HG03025 (cell line): ENCODE measurements around the gene LEMD3.

ENCODE experiments used
- ATAC-seq: cut with Tn5 transposase; IDR thresholded peaks from one replicate; pipeline ENCODE4 v1.9.1; 2021; ENCODE audit warnings: mild to moderate bottlenecking, moderate library complexity; ENCODE audit not compliant: unreplicated experiment, low FRiP score

LEMD3 gene

DNA sequence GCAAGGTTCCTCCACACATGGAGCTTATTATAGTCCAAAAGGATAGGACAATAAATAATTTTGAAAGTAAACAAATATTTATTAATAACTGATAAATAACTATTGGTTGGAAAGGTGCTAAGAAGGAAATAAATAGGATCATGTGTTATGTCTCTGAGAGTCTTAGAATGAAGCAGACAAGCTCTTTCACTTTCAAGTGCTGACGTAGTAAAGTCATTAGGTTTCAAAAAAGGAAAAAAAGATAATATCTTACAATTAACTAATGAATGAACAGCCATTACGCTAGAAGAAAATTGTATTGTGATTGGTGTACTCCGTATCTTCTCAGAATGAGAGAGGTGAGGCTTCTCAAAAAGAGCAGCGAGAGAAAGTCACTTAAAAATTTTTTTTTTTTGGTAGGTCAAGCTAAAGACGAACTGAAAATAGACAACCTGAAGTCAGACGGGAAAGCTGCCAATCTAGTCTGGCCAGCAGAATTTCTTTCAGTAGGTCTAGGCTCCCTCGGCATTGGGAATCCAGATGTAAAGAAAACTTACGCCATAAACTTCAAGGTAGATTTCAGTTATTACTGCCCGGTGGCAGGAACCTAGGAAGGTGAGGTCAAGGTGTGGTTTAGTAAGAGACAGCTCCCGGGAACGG lies 583 bp upstream of the LEMD3 start:
- ATAC-seq, result peak; percentile 3

DNA sequence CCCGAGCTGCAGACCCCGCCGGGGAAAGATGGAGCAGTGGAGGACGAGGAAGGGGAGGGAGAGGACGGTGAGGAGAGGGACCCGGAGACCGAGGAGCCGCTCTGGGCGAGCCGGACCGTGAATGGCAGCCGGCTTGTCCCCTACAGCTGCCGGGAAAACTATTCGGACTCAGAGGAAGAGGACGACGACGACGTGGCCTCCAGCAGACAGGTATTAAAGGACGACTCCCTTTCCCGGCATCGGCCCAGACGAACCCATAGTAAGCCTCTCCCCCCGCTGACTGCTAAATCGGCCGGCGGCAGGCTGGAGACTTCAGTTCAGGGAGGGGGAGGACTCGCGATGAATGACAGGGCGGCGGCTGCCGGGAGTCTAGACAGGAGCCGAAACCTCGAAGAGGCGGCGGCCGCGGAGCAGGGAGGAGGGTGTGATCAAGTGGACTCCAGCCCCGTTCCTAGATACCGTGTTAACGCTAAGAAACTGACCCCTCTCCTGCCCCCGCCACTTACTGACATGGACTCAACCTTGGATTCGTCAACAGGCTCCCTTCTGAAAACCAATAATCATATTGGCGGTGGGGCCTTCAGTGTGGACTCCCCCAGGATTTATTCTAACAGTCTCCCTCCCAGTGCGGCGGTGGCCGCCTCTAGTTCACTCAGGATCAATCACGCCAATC lies 962 bp downstream of the LEMD3 start:
- ATAC-seq, result peak; percentile 60

DNA sequence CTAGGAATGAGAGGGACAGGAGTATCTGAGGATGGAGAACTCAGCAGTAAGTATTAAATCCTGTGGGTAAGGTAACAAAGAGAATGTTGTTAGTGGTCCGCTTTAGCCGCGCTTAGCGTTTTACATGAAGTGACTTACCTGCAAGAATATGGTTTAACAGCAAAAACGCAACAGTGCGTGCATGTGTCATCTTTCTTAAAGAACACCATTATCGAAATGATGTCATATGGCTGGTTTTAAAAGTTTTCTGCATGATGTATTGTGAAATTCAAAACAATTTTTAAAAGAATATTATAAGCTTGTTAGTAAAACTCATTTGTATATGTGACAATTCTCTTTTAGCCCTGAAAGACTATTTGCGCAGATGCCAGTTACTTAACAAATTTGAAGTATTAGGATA lies 1.7 kb downstream of the LEMD3 start:
- no peak for ATAC-seq

DNA sequence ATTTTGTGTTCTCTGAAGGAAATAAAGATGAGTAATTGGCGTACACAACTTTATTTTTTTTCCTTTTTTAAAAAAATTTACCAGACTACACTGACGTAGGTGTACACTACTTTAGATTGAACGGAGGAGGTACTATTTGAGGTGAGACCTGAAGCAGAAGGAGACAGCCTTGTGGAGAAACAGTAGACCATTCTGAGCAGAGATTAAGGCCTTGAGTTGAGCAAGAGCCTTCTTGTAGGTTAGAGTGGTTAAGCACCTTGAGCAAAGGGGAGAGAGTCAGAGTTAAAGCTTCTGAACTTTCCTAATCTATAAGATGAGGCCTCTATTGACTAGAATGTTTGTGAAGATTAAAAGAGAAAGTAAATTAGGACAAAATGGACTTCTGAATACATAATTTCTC lies 2.5 kb downstream of the LEMD3 start:
- no peak for ATAC-seq

DNA sequence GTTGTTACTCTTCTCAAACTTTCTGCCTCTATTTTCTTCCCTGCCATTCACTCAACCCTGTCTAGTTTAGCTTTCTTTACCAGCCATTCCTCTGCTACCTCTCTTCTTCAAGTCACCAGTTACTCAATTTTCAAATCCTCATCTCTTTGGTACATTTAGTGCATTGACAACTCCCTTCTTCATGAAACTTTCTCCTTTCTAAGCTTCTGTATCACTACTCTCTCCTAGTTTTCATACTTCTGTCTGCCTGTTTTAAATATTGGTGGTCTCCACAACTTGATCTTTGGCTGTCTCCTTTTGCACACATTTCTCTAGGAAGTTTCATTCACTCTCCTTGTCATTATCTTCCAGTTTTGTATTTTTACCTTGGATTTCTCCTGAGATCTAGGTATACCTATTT lies 6.0 kb downstream of the LEMD3 start:
- no peak for ATAC-seq

DNA sequence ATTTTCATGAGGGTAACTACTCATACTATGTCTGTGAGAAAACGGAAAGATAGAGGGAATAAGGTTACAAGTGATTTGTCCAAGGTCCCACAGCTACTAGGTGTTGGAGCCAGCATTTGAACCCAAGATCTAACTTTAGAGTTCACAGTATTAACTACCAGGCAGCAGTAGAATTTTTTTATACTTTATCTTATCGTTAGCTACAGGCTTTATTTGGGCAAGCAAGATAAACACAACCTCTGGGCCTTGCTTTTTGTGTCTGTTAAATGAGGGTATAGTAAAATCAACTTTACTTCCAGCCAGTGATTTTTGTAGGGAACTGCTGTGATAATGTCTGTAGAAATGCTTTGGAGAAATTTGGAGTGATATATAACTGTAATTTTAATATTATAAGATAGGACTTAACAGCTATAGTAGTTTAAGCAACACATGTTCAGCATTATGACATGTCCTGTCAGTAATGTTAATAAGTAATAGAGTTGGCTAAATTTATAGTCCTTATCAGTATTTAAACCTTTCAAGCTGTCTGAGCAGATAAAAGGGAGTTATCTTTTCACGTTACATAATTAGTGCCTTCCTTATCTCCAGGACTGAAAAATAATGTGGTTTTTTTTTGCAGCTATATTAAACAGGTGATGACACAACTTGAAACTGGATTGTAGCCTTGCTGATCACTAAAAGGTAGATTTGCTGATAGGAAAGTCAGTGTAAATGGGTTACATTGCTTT lies 12.8 kb downstream of the LEMD3 start:
- ATAC-seq, result no peak

DNA sequence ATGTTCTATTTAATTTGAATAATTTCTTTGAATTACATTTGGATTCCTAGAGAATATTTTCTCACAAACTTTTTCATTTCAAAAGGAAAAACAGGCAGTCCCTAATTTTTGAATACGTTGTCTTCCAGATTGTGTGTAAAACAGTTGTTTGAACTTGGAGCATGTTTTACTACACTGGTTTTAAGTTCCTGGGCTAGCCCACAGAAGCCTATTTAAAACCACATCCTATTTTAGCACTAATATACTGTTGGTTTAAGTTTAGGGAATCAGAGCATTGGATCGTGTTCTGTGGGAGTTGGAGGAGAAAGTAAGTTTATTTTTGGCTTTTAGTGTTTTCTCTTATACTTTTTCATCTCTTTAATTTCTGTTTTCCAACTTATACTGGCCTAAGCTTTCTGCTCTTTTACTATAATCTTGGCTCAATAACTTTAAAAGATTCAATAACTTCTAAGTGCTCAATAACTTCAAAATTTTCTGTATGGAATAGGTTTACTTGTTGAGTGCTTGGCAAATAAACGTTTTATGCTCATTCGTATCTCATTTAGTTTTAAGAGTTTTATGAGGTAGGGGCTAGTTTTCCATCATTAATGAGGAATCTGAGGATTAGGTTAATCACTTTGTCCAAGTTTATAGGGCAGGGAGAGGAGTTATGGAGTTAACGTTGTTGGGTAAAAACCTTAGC lies 14.9 kb downstream of the LEMD3 start:
- no peak for ATAC-seq

DNA sequence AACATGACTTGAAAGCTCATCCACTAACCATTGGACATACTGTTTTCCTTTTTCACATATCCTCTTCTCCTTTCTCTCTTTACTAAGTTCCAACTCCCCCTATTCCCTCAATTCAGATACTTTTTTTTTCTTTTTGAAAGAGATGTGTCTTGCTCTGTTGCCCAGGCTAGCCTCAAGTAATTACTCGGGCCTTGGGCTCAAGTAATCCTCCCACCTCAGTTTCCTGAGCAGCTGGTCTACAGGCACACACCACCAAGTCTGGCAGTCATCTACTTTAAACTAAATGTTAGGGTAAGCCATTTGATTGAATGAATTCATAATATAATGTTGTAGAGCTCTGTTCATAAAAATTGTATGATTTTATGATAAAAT lies 15.5 kb downstream of the LEMD3 start:
- ATAC-seq, result no peak

DNA sequence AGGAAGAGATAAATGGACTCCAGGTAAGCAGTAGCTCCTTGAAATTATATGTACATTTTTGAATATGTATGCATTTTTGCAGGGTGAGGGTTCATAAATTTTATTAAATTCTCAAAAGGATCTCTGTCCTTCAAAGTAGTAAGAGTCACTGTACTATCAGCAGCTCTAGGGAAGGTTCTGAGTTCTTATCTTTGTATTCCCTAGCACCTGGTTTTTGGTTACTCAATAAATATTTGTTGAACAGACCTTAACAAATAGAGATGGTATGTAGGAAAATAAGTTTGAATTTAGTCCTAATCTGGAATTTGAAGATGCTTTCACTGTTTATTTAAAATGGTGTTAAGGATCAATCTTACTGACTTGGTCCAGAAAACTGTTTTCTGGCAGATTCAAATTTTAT lies 18.3 kb downstream of the LEMD3 start:
- ATAC-seq, result no peak

DNA sequence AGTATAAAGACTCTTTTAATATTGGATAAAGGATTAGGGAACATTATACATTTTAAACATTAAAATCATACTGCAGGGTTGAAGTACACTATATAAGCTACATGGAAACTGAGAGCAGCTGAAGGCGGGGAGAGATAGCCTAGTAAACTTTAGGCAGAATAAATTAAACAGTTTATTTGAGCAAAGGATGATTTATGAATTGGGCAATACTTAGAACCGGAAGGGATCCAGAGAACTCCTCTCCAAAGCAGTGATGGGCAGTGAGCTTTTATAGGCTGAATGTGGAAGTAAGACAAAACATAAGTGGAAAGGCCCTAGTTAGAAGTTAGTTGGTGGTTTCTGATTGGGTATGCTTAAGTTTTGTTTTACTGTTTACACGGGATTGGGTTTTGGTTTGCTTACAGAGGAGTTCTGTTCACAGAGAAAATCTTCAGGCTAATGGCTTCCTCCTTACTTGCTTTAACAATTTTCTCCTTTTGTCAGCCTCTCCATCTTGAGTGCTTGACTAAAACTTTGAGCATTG lies 18.9 kb downstream of the LEMD3 start:
- peak; percentile 55 for ATAC-seq

DNA sequence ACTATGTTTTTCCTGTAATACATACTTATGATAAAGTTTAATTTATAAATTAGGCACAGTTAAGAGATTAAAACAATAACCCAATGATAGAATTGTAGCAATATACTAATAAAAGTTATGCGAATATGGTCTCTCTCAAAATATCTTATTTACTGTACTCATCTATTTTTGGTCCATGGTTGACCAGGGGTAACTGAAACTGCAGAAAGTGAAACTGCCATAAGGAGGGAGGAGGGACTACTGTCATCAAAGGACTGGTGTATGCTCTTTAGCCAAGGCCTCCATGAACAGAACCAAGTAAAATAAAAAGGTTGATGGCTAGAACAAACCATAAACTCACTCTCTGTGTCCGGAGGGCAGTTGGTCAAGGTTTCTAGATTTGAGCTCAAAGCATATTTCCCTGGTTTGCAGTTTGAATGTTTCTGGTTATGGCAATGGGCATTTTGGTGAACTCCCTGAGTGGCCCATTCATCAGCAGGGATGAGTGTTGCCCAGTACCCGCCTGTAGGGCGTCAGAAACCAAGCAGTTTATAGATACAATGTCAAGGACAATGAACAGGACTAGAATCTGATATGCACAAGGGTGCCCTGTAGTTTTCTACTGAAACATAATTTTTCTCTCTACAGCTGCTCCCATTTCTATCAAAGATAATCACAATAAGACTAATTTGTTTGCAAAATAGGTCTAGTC lies 19.8 kb downstream of the LEMD3 start:
- ATAC-seq, result peak; percentile 95

DNA sequence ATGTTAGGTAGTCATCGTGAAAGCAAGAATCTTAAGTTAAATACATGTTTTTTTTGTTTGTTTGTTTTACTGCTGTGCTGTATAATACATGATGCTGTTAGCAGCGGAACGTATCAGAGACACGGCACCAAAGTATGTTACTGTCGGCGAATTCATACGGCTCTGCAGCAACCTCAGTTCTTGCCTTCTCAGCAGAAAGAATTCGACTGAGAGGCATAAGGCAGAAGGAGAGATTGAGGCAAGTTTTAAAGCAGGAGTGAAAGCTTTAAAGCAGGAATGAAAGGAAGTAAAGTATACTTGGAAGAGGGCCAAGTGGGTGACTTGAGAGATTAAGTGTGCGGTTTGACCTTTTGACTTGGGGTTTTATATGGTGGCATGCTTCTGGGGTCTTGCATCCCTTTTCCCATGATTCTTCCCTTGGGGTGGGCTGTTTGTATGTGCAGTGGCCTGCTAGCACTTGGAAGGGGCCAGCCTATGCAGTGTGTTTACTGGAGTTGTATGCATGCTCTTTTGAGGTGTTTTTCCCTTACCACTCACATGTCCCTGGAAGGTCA lies 23.7 kb downstream of the LEMD3 start:
- ATAC-seq, result no peak

DNA sequence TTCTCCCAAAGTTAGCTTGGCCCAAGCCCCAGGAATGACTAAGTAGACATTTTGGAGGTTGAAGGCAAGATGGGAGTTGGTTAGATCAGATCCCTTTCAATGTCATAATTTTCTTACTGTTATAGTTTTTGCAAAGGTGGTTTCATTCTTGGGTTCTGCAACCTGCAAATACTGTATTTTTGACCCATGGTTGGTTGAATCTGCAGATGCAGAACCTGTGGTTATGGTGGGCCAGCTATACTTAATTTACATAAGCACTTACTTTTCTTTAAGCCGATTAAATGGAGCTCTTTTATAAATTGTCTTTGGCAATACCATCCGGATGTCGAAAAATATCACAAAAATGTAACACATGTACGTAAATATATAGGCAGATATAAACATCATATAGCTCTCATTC lies 25.6 kb downstream of the LEMD3 start:
- no peak for ATAC-seq

DNA sequence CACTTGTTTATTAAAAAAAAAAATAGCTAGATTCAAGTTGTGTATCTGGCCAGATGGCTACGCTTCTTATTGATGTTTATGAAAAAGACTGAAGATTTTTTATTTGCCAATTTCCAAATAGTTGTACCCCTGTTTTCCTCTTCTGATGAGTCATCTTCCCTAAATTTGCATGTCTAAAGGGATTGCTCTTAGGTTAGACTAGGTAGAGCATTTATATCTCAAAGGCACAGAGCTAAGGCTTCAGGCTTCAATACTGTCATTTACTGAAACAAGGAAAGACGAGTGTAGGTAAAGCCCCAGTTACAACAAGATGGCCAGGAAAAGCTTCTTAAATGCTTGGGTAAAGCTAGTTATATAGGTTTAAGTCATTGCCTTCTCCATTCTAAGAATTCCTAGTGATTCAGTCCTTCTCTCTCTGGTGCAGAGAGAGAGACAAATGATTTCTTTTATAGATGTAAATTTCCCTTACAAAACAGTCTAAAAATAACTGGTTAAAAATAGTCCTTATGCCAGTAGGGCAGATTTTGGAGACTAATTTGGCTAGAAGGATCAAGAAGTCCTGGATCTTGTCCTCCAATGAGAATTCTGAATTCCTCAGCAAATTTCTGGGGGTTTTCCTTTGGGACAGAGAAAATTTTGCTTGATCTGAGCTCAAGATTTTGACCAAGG lies 26.1 kb downstream of the LEMD3 start:
- no peak for ATAC-seq

DNA sequence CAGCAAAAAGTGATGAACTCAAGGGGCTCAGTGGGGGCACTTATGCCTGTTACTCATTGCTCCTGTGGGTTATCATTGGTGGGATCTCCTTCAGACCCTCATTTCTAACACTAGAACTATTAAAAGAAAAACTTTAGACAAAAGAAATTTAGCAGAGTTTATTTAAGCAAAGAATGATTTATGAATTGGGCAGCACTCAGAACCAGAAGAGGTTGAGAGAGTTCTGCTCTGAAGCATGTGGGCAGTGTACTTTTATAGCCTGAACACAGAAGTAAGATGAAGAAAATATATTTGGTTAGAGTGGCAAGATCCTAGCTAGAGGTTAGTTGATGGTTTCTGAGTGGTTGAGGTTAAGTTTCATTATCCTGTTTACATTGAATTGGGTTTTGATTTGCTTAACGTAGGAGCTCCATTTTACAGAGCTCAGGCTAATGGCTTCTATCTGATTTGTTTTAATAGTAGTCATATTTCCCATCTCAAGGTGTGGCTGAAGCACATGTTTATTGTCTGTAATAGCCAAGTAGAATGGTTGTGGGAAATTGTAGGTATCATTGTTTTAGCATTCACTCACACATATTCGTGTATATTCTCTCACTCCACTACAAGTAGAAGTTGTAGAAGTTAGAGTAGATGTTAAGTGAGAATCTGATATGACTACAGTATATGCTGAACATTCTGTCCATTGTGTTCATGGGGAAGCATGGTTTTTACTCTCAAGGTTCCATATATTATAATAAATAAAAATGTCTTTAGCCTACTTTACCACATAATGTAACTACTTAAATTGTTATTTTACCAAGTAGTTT lies 27.6 kb downstream of the LEMD3 start:
- ATAC-seq, result no peak

DNA sequence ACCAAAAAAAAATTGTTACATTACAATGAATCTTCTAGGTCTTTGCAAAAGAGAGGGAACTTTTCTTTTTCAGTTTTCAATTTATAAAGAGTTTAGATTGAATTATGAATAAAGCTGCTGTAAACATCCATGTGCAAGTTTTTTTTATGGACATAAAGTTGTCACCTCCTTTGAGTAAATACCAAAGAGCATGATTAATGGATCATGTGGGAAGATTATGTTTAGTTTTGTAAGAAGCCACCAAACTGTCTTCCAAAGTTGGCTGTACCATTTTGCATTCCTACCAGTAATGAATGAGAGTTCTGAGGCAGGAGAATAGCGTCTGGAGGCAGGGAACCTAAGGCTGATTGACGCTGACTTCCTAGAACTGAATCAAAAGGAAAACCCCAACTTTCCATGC lies 30.2 kb downstream of the LEMD3 start:
- no peak for ATAC-seq

DNA sequence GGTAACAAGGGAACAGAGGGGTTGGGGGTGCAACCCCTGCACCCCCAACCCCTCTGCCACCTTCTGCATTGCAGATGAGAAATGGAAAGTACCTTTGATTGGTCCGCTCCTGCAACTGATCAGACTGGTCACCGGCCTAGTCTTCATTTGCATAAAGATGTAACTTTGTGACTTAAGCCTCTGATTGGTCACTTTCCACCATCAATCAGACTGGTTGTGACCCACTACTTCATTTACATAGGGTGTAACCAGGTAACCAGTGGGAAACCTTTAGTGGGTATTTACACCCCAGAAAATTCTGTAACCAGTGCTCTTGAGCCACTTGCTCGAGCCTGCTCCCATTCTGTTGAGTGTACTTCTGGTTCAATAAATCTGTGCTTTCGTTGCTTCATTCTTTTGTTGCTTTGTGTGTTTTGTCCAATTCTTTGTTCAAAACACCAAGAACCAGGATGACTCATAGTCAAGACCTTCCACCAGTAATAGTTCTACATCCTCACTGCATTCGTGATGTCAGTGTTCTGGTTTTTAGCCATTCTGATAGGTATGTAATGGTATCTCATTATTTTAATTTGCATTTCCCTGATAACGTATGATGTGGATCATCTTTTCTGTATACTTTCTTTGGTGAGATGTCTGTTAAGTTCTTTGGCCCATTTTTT lies 30.8 kb downstream of the LEMD3 start:
- ATAC-seq, result no peak

DNA sequence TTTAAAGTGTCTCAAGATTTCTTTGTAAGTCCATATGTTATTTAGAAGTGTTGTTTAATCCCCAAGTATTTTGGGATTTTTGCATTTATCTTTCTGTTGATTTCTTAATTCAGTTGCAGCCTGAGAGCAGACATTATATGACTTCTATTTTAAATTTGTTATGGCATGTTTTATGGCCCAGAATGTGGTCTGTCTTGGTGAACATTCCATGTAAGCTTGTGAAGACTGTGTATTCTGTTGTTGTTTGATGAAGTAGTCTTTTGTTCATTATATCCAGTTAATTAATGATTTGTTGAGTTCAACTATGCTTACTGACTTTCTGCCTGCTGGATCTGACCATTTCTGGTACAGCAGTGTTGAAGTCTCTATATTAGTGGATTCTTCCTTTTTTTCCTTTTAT lies 34.0 kb downstream of the LEMD3 start:
- ATAC-seq, result no peak
